GM12874 (cell line): Measurements from ENCODE around the gene NEK8.

Source experiments
- TF ChIP-seq, protein P1 (sequence below): IDR thresholded peaks from 2 replicates; pipeline ENCODE4 v1.5.1; 2011; ENCODE audit warnings: low read depth, mild to moderate bottlenecking, control low read depth, low read length, moderate library complexity; ENCODE audit not compliant: insufficient read depth

NEK8 gene

DNA sequence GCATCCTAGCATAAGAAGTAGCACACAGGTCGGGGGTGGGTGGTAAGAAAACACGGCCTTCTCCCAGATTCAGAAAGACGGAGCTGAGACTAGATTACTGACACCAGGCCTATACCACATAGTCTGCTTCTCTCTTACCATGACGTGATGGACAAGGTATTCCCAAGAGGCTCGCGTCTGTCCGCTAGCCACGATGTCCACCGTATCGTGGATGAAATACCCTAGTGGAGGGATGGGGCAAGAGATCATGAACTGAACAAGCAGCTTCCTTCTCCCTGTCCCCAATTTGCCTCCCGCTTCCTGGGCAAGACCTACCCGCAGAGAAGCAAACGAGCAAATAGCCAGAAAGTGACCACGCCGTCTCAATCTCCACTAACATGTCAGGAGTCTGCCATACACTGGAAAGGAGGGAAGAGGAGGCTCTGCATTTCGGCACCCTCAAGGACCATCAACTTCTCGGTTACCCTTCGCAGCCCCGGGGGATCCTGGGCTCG lies 3.4 kb upstream of the NEK8 start:
- TF ChIP-seq, protein P1, sequence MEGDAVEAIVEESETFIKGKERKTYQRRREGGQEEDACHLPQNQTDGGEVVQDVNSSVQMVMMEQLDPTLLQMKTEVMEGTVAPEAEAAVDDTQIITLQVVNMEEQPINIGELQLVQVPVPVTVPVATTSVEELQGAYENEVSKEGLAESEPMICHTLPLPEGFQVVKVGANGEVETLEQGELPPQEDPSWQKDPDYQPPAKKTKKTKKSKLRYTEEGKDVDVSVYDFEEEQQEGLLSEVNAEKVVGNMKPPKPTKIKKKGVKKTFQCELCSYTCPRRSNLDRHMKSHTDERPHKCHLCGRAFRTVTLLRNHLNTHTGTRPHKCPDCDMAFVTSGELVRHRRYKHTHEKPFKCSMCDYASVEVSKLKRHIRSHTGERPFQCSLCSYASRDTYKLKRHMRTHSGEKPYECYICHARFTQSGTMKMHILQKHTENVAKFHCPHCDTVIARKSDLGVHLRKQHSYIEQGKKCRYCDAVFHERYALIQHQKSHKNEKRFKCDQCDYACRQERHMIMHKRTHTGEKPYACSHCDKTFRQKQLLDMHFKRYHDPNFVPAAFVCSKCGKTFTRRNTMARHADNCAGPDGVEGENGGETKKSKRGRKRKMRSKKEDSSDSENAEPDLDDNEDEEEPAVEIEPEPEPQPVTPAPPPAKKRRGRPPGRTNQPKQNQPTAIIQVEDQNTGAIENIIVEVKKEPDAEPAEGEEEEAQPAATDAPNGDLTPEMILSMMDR: peak; percentile 7; the same call in 1 of the 2 replicates

GRCh38 chr17:28725660-28726225 lies 2.8 kb upstream of the NEK8 start:
- TF ChIP-seq, protein P1: no peak

- TF ChIP-seq, protein P1: no peak
Observed at GRCh38 chr17:28726226-28726626, 2.4 kb upstream of the NEK8 start, which contains the start of gene TLCD1. Gene TLCD1, minus strand, starts transcription at chr17:28726233. Its CDS starts 136 bp downstream, at chr17:28726097.

DNA sequence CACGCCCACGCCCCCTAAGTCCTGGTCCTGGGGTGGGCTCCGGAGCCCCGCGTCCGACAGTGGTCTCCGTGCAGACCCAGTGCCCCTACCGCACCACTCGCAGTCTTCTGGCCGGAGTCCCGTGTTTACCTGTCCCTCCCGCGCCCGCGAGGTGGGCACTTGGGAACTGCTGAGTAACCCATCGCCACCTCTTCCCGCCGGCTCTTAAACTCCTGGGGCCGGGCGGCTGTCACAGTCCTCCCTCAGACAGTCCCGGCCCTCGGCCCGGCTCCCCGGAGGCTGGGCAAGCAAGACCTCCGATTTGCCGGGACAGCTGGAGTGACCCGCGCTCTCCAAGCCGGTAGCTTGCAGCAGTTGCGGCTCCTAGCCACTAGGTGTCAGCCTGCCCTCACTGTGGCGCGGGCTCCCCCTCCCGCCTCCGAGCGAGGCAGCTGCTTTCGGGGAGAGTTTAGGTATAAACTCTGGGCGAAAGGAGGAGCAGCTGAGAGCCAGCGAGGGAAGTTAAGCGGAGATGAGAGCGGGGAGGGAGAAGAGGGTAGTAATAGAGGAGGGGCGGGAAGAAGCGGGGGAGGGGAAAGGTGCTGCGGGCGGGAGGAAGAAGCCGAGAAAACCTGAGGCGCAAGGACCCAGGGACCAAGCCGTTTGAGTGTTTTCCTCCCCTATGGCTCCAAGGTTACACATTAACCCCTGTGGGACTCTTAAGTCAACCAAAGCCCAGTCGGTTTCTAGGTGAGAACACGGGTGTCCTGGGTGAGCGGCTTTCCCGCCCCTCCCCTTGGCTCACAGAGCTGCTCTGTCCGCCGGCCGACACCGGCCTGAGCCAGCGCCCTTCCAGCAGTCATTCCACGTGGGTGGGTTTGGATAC lies 1.7 kb upstream of the NEK8 start:
- TF ChIP-seq, protein P1: peak; percentile 99

DNA sequence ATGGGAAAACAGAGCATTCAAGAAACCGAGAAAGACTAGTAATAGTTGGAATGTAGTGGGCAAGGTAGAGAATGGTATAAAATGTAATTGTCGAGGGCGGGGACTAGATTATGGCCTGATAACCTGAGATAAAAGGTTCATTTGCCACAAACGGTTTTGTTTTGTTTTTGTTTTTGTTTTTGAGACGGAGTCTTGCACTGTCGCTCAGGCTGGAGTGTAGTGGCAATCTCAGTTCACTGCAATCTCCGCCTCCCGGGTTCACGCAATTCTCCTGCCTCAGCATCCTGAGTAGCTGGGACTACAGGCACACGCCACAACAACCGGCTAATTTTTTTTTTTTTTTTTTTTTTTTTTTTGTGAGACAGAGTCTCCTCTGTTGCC lies 1.4 kb downstream of the NEK8 start:
- TF ChIP-seq, protein P1: no peak

DNA sequence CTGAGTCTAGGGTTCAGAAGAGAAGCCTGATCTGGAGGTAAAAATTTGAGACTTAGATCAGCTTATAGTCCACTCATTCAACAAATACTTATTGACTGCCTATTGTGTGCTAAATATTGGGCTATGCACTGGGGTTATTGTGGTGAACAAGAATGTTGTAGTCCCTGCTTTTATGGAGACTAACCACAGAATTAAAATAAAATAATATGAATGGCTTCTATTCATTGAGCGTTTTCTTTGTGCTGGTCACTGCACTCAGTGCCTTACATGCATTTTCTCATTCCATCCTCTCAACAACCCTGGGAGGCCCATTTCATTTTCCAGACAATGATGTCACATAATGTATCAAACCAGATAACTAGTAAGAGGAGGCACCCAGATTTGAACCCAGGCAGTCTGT lies 4.8 kb downstream of the NEK8 start:
- TF ChIP-seq, protein P1: no peak

DNA sequence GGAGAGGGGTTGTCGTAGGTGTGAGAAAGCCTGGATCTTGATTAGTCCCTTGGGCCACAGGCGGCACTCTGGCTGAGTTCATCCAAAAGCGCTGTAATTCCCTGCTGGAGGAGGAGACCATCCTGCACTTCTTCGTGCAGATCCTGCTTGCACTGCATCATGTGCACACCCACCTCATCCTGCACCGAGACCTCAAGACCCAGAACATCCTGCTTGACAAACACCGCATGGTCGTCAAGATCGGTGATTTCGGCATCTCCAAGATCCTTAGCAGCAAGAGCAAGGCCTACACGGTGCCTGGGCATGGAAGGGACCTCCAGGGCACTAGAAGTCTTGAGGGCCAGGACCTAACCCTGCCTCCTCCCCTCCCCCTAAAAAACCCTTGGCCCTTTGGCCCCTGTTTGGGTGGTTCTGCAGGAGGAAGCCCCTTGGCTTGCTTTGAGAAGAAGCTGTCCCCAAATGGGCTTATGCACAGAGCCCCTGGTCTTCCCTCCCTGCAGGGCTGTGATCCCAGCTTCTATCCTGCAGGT lies 6.2 kb downstream of the NEK8 start:
- TF ChIP-seq, protein P1: no peak
